HepG2 (cell line): ENCODE results near the gene HK2. TPM values are rescaled to one million over a fixed set of nuclear protein-coding genes. Genes with fewer than 3 reads are reported as not detected.
A peak's percentile ranks its signal among the peaks of the same experiment; 100 is the strongest.

Experiments used
- ATAC-seq: fragments of 200-7000 bp; cut with Tn5 transposase; 3 replicates; pipeline ENCODE4 v1.9.1; 2020; ENCODE audit warnings: mild to moderate bottlenecking, moderate library complexity
- BruUV-seq: library from RNA; stranded (reverse); fragments of 400-500 nt; replicated peaks from 2 replicates; lab custom pipeline; 2021; lab: Mats Ljungman, UMichigan
- CTCF ChIA-PET: fragments of 300-600 bp; formaldehyde crosslinking; extraction: SDS; loops from one replicate; lab custom pipeline; 2021; ENCODE audit warnings: low total read pairs, inconsistent platforms, low intra/inter-chr PET ratio; lab: Yijun Ruan, JAX
- POLR2A ChIA-PET: fragments of 350-600 bp; sonication (Branson Sonifier 250); formaldehyde crosslinking; loops from one replicate; lab custom pipeline; 2020; ENCODE audit warnings: antibody characterized with exemption, inconsistent platforms; lab: Yijun Ruan, JAX
- DNase-seq: peaks from one replicate; pipeline ENCODE4 v3.0.0-alpha.2; 2015; ENCODE audit warnings: low spot score
- FAIRE-seq: peaks from 3 replicates; lab custom pipeline; 2011; peaks lifted over from hg19 to GRCh38; lab: Jason Lieb, UNC
- H2AFZ ChIP-seq: one replicate; pipeline ENCODE4 v1.6.1; 2011; ENCODE audit warnings: low read length, inconsistent platforms
- H3K27ac ChIP-seq: fragments of 300-600 bp; 3 replicates; pipeline ENCODE4 v1.8.0; 2011; ENCODE audit warnings: mixed run types, mild to moderate bottlenecking, mixed read lengths, low read length, inconsistent platforms; ENCODE audit not compliant: insufficient read depth; ENCODE audit errors: extremely low read length
- H3K27me3 ChIP-seq, 2 experiments: fragments of 200-600 bp in 1 of 2; 2 replicates in 1 of 2; 3 replicates in 1 of 2; pipeline versions ENCODE4 v1.6.0 to v1.8.0; 2011; ENCODE audit warnings: low read length in 2 of 2, mild to moderate bottlenecking in 2 of 2, moderate library complexity in 2 of 2, inconsistent platforms in 1 of 2; ENCODE audit not compliant: insufficient read depth in 2 of 2, control insufficient read depth in 1 of 2
- H3K36me3 ChIP-seq, 2 experiments: fragments of 200-600 bp in 1 of 2; replicated peaks in 1 of 2; 2 replicates in 1 of 2; 3 replicates in 1 of 2; pipeline versions ENCODE4 v1.5.1 to v1.8.0; 2011; ENCODE audit warnings: low read length in 2 of 2, inconsistent platforms in 1 of 2; ENCODE audit not compliant: insufficient read depth in 2 of 2, control insufficient read depth in 1 of 2
- H3K4me1 ChIP-seq: 2 replicates; pipeline ENCODE4 v1.5.1; 2012; ENCODE audit warnings: low read length, inconsistent platforms; ENCODE audit not compliant: insufficient read depth
- H3K4me2 ChIP-seq: 2 replicates; pipeline ENCODE4 v1.6.0; 2011; ENCODE audit warnings: low read depth, low read length, inconsistent platforms
- H3K4me3 ChIP-seq, 3 experiments: fragments of 200-600 bp in 1 of 3; sonication (generic), shearing (Covaris generic) in 1 of 3; replicated peaks in 1 of 3; 2 replicates each; pipeline ENCODE4 v1.5.1; 2011 to 2016; ENCODE audit warnings: low read length in 3 of 3, inconsistent platforms in 2 of 3, low read depth in 2 of 3, mild to moderate bottlenecking in 2 of 3, control low read depth in 1 of 3, mixed read lengths in 1 of 3; ENCODE audit not compliant: insufficient read depth in 1 of 3
- H3K79me2 ChIP-seq: one replicate; pipeline ENCODE4 v1.6.1; 2011; ENCODE audit warnings: low read length, inconsistent platforms; ENCODE audit not compliant: insufficient read depth
- H3K9ac ChIP-seq: 2 replicates; pipeline ENCODE4 v1.6.0; 2011; ENCODE audit warnings: mild to moderate bottlenecking, low read depth, low read length, inconsistent platforms; ENCODE audit not compliant: insufficient read depth
- H3K9me3 ChIP-seq: 2 replicates; pipeline ENCODE4 v1.5.1; 2012; ENCODE audit warnings: mild to moderate bottlenecking, low read length
- H4K20me1 ChIP-seq: 2 replicates; pipeline ENCODE4 v1.6.0; 2011; ENCODE audit warnings: inconsistent platforms, mild to moderate bottlenecking, low read length, moderate library complexity; ENCODE audit not compliant: insufficient read depth
- CEBPG ChIP-seq: IDR thresholded peaks from 2 replicates; pipeline ENCODE4 v1.6.1; 2016
- IRF9 ChIP-seq: sonication (generic); formaldehyde crosslinking; IDR thresholded peaks from 2 replicates; pipeline ENCODE4 v1.8.0; 2022; ENCODE audit warnings: missing genetic modification reagents, mild to moderate bottlenecking, borderline replicate concordance
- KDM4B ChIP-seq: sonication (generic); formaldehyde crosslinking; IDR thresholded peaks from 2 replicates; pipeline ENCODE4 v1.4.0; 2020; ENCODE audit warnings: missing genetic modification reagents
- NFIC ChIP-seq: IDR thresholded peaks from 2 replicates; pipeline ENCODE4 v1.6.1; 2012; ENCODE audit warnings: mild to moderate bottlenecking, low read length, inconsistent platforms
- POLR2G ChIP-seq: fragments of 200-400 bp; formaldehyde crosslinking; IDR thresholded peaks from 2 replicates; pipeline ENCODE4 v1.6.1; 2018; ENCODE audit warnings: mild to moderate bottlenecking, low read depth, low read length, moderate library complexity
- RBM22 ChIP-seq: fragments of 200-400 bp; formaldehyde crosslinking; optimal IDR thresholded peaks from 2 replicates; pipeline ENCODE3; 2017; ENCODE audit warnings: mild to moderate bottlenecking, low read length, moderate library complexity
- SATB2 ChIP-seq: sonication (generic); formaldehyde crosslinking; IDR thresholded peaks from 2 replicates; pipeline ENCODE4 v1.5.0; 2020; ENCODE audit warnings: missing genetic modification reagents
- SIN3A ChIP-seq: IDR thresholded peaks from 2 replicates; pipeline ENCODE4 v1.6.1; 2011; ENCODE audit warnings: low read depth, mild to moderate bottlenecking, control low read depth, low read length, borderline replicate concordance
- TBX2 ChIP-seq: sonication (generic); formaldehyde crosslinking; IDR thresholded peaks from 2 replicates; pipeline ENCODE4 v1.5.0; 2020; ENCODE audit warnings: missing genetic modification reagents, mild to moderate bottlenecking, borderline replicate concordance
- ZMYM3 ChIP-seq: sonication (generic); formaldehyde crosslinking; IDR thresholded peaks from 2 replicates; pipeline ENCODE4 v1.5.1; 2020; ENCODE audit warnings: mild to moderate bottlenecking, missing genetic modification reagents
- ZNF512B ChIP-seq: sonication (generic); formaldehyde crosslinking; IDR thresholded peaks from 2 replicates; pipeline ENCODE4 v1.5.1; 2020; ENCODE audit warnings: missing genetic modification reagents, mild to moderate bottlenecking, borderline replicate concordance
- ZNF652 ChIP-seq: IDR thresholded peaks from 2 replicates; pipeline ENCODE4 v1.6.1; 2016; ENCODE audit warnings: low read depth, borderline replicate concordance
- WGBS: methylation state at CpG from one replicate; pipeline ENCODE4 v1.1.6; 2017; ENCODE audit warnings: low lambda C conversion rate; 5-methylcytosine and 5-hydroxymethylcytosine counted together
- in situ Hi-C: cut with HindIII; loops from 2 replicates; pipeline ENCODE4 v1.10.0; 2017; ENCODE audit warnings: low pct_unique_long_range_greater_than_20kb; ENCODE audit not compliant: extremely low pct_ligation_motif_present
- intact Hi-C: fragments of 100-400 bp; cut with micrococcal nuclease; formaldehyde crosslinking; loops from one replicate; pipeline ENCODE4 v1.10.0; 2022; ENCODE audit not compliant: unreplicated experiment
- polyA plus RNA-seq, 8 experiments: library from polyadenylated mRNA; depleted of rRNA in 3 of 8; stranded (reverse) in 7 of 8; unstranded in 1 of 8; fragments of >200 nt; fragmentation: Illumina TruSeq in 4 of 8; extraction: Trizol in 4 of 8; gene quantifications; 2 replicates each; pipeline versions ENCODE4 v1.2.1 to v1.2.3, GENCODE V29; 2011 to 2016; ENCODE audit warnings: low read depth in 4 of 8, missing spikeins in 1 of 8, mixed read lengths in 1 of 8; ENCODE audit not compliant: insufficient read depth in 1 of 8
- total RNA-seq, 5 experiments: library from RNA; depleted of rRNA; stranded (reverse); fragments of >200 nt; fragmentation: Illumina TruSeq; extraction: Trizol; gene quantifications; 2 replicates each; pipeline ENCODE4 v1.2.3, GENCODE V29; 2016; ENCODE audit warnings: low read depth in 1 of 5
- TF ChIP-seq, protein P1 (sequence below): IDR thresholded peaks from 2 replicates; pipeline ENCODE4 v1.6.1; 2016; ENCODE audit warnings: low read depth, missing genetic modification reagents, missing compliant biosample characterization
- TF ChIP-seq, protein P2 (sequence below): sonication (generic); formaldehyde crosslinking; IDR thresholded peaks from 2 replicates; pipeline ENCODE4 v1.8.1; 2023; ENCODE audit warnings: mild to moderate bottlenecking, moderate library complexity, missing genetic modification reagents

HK2 gene
- total and polyA plus RNA-seq, 2 of the 13 experiments (the other 11 are each of a cell fraction or from before 2014, with no cell fraction given), result 13.2 to 101 TPM

GRCh38 chr2:74892609-74893008 is 58.7 kb downstream of the HK2 start:
- no peak overlapping the region for H3K4me3 ChIP-seq
- peaks cover 28 to 52% of the 10 kb centered on the region in 2 experiments for H3K36me3 ChIP-seq
- no peak overlapping the region for H3K9ac ChIP-seq
- no peak for FAIRE-seq
- no peaks in the 10 kb centered on the region for H3K9me3 ChIP-seq
- in situ Hi-C loops (no loop called here), intact Hi-C loops (no loop called here)
- H3K27ac ChIP-seq, result no peak overlapping the region
- ChIA-PET POLR2A (no interaction called here), CTCF (no interaction called here)
- no peak for DNase-seq
- H4K20me1 ChIP-seq, result no peaks in the 10 kb centered on the region
- H3K4me1 ChIP-seq, result no peaks in the 10 kb centered on the region
- H3K79me2 ChIP-seq, result no peaks in the 10 kb centered on the region
- TF ChIP-seq IRF9 (CRISPR knock-in tag), result no peak
- TF ChIP-seq RBM22, result peak; percentile 94
- TF ChIP-seq SIN3A, result no peak
- TF ChIP-seq TBX2 (CRISPR knock-in tag), result no peak
- TF ChIP-seq ZNF512B (CRISPR knock-in tag), result no peak
- no peak for TF ChIP-seq KDM4B
- TF ChIP-seq, protein P1, sequence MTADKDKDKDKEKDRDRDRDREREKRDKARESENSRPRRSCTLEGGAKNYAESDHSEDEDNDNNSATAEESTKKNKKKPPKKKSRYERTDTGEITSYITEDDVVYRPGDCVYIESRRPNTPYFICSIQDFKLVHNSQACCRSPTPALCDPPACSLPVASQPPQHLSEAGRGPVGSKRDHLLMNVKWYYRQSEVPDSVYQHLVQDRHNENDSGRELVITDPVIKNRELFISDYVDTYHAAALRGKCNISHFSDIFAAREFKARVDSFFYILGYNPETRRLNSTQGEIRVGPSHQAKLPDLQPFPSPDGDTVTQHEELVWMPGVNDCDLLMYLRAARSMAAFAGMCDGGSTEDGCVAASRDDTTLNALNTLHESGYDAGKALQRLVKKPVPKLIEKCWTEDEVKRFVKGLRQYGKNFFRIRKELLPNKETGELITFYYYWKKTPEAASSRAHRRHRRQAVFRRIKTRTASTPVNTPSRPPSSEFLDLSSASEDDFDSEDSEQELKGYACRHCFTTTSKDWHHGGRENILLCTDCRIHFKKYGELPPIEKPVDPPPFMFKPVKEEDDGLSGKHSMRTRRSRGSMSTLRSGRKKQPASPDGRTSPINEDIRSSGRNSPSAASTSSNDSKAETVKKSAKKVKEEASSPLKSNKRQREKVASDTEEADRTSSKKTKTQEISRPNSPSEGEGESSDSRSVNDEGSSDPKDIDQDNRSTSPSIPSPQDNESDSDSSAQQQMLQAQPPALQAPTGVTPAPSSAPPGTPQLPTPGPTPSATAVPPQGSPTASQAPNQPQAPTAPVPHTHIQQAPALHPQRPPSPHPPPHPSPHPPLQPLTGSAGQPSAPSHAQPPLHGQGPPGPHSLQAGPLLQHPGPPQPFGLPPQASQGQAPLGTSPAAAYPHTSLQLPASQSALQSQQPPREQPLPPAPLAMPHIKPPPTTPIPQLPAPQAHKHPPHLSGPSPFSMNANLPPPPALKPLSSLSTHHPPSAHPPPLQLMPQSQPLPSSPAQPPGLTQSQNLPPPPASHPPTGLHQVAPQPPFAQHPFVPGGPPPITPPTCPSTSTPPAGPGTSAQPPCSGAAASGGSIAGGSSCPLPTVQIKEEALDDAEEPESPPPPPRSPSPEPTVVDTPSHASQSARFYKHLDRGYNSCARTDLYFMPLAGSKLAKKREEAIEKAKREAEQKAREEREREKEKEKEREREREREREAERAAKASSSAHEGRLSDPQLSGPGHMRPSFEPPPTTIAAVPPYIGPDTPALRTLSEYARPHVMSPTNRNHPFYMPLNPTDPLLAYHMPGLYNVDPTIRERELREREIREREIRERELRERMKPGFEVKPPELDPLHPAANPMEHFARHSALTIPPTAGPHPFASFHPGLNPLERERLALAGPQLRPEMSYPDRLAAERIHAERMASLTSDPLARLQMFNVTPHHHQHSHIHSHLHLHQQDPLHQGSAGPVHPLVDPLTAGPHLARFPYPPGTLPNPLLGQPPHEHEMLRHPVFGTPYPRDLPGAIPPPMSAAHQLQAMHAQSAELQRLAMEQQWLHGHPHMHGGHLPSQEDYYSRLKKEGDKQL (CRISPR knock-in tag), result no peak
- no peak for TF ChIP-seq CEBPG (CRISPR knock-in tag)
- TF ChIP-seq NFIC, result no peak
- TF ChIP-seq ZNF652, result no peak
- no peak for TF ChIP-seq ZMYM3 (CRISPR knock-in tag)
- TF ChIP-seq, protein P2, sequence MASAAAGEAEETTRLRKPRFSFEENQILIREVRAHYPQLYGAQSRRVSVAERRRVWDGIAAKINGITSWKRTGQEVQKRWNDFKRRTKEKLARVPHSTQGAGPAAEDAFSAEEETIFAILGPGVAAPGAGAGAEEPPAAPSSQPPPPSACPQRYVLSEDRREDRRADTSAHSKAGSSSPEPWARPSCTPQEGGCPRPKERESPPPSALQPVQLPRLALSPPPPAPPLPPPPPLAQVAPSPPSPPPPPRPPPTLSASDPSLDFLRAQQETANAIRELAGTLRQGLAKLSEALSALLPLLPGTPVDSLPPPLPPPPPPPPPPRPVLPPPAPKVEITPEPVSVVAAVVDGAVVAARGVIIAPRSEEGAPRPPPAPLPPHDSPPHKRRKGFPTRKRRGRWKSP (CRISPR knock-in tag), result no peak
- no peak for TF ChIP-seq SATB2
- peak; percentile 57; the same call in 1 of the 2 replicates for TF ChIP-seq POLR2G
- no peak overlapping the region for H2AFZ ChIP-seq
- H3K27me3 ChIP-seq, result no peaks in the 10 kb centered on the region
- no peak overlapping the region for H3K4me2 ChIP-seq
- BruUV-seq, result no TSS peak
- WGBS, result 98% methylated on average over 5 of the region's 5 CpGs
- ATAC-seq, result no peak
